ENCODE data around the gene PIP5KL1.

Gene PIP5KL1

GRCh38 chr9:127968042-127968441 is 37.5 kb upstream of the PIP5KL1 start:
- Histone ChIP-seq H3K79me2 (ENCODE audit: control insufficient read depth, low read length) (peaks cover 100% of the 10 kb centered on the region), H3K4me3 (ENCODE audit: low read length) (no peak overlapping the region), H3K4me2 (ENCODE audit: low read length) (peak overlapping the region; percentile 92), H3K27ac (ENCODE audit: low read depth, low read length) (no peak overlapping the region), H3K4me1 (ENCODE audit: control insufficient read depth, low read length) (peaks cover 100% of the 10 kb centered on the region), H3K27me3 (ENCODE audit: control insufficient read depth, low read length) (no peaks in the 10 kb centered on the region), H3K9me2 (replicated peaks; ENCODE audit: control insufficient read depth, low read length) (no peaks in the 10 kb centered on the region), H3K9me3 (ENCODE audit: control insufficient read depth, insufficient read depth, low read length) (no peaks in the 10 kb centered on the region), H3K36me3 (ENCODE audit: control insufficient read depth, low read length) (peaks cover 74% of the 10 kb centered on the region), H3F3A (ENCODE audit: control insufficient read depth, insufficient read depth) (peaks cover 9% of the 10 kb centered on the region), H4K20me1 (ENCODE audit: control insufficient read depth, insufficient read depth, low read depth, low read length) (peaks cover 71% of the 10 kb centered on the region)
- no peak for TF ChIP-seq EZH2phosphoT487 (IDR thresholded peaks at IDR 0.05; ENCODE audit: borderline replicate concordance, low read length)
- TF ChIP-seq, protein P1, sequence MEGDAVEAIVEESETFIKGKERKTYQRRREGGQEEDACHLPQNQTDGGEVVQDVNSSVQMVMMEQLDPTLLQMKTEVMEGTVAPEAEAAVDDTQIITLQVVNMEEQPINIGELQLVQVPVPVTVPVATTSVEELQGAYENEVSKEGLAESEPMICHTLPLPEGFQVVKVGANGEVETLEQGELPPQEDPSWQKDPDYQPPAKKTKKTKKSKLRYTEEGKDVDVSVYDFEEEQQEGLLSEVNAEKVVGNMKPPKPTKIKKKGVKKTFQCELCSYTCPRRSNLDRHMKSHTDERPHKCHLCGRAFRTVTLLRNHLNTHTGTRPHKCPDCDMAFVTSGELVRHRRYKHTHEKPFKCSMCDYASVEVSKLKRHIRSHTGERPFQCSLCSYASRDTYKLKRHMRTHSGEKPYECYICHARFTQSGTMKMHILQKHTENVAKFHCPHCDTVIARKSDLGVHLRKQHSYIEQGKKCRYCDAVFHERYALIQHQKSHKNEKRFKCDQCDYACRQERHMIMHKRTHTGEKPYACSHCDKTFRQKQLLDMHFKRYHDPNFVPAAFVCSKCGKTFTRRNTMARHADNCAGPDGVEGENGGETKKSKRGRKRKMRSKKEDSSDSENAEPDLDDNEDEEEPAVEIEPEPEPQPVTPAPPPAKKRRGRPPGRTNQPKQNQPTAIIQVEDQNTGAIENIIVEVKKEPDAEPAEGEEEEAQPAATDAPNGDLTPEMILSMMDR (IDR thresholded peaks at IDR 0.05; ENCODE audit: low read depth, low read length, poor library complexity, severe bottlenecking) = no peak

DNA sequence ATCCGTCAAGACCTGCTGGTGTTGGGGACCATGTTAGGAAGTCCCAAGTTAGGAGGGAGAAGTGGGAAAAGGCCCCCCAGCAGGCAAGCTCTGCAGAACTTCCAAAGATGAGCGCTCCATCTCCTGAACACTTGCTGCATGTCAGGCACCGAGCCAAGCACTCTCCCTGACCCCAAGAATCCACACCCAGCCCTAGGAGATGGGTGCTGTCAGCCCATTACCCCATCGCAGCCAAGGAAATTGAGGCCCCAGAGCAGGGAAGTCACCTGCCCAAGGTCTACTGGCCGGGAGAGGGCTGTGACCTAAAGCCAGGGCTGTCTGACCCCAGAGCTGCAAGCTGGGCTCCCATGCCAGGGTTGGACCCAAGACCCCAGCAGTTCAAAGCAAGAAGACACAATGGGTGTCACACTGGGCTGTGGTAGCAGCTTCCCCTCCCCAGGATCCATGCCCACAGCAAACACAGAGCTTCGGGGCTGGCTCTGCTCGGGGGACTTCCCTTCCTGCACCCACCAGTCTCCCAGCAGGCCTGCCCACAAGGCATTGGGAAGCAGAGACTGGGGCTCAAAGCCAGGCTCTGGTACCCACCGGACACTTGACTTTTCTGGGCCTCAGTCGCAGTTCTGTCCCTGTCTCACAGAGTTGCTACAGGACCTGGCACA is 36.7 kb upstream of the PIP5KL1 start:
- no peaks in the 10 kb centered on the region for H3K9me3 ChIP-seq (ENCODE audit: control insufficient read depth, insufficient read depth, low read length)
- H3F3A ChIP-seq (ENCODE audit: control insufficient read depth, insufficient read depth) = peaks cover 5% of the 10 kb centered on the region
- peak overlapping the region; percentile 11; the same call in 1 of the 2 replicates for H3K4me3 ChIP-seq (ENCODE audit: low read length)
- H3K4me2 ChIP-seq (ENCODE audit: low read length) = peak overlapping the region; percentile 92
- H3K4me1 ChIP-seq (ENCODE audit: control insufficient read depth, low read length) = peaks cover 99% of the 10 kb centered on the region
- peaks cover 100% of the 10 kb centered on the region for H3K79me2 ChIP-seq (ENCODE audit: control insufficient read depth, low read length)
- no peaks in the 10 kb centered on the region for H3K27me3 ChIP-seq (ENCODE audit: control insufficient read depth, low read length)
- TF ChIP-seq, protein P1 (IDR thresholded peaks at IDR 0.05; ENCODE audit: low read depth, low read length, poor library complexity, severe bottlenecking) = no peak
- TF ChIP-seq EZH2phosphoT487 (IDR thresholded peaks at IDR 0.05; ENCODE audit: borderline replicate concordance, low read length) = no peak
- H4K20me1 ChIP-seq (ENCODE audit: control insufficient read depth, insufficient read depth, low read depth, low read length) = peaks cover 67% of the 10 kb centered on the region
- H3K9me2 ChIP-seq (replicated peaks; ENCODE audit: control insufficient read depth, low read length) = no peaks in the 10 kb centered on the region
- no peak overlapping the region for H3K27ac ChIP-seq (ENCODE audit: low read depth, low read length)
- H3K36me3 ChIP-seq (ENCODE audit: control insufficient read depth, low read length) = peaks cover 74% of the 10 kb centered on the region

- peaks cover 67% of the 10 kb centered on the region for H4K20me1 ChIP-seq (ENCODE audit: control insufficient read depth, insufficient read depth, low read depth, low read length)
These were observed 36.0 kb upstream of the PIP5KL1 start for GRCh38 chr9:127966416-127967150.

More at GRCh38 chr9:127966416-127967150, 36.0 kb upstream of the PIP5KL1 start:
- Histone ChIP-seq H3F3A (ENCODE audit: control insufficient read depth, insufficient read depth) (peaks cover 2% of the 10 kb centered on the region), H3K9me3 (ENCODE audit: control insufficient read depth, insufficient read depth, low read length) (no peaks in the 10 kb centered on the region), H3K9me2 (replicated peaks; ENCODE audit: control insufficient read depth, low read length) (no peaks in the 10 kb centered on the region), H3K27me3 (ENCODE audit: control insufficient read depth, low read length) (no peaks in the 10 kb centered on the region), H3K36me3 (ENCODE audit: control insufficient read depth, low read length) (peaks cover 74% of the 10 kb centered on the region), H3K4me3 (ENCODE audit: low read length) (peak overlapping the region; percentile 11; the same call in 1 of the 2 replicates), H3K27ac (ENCODE audit: low read depth, low read length) (0 out of 2 replicates have a peak overlapping the region, but pooled peaks have one; percentile 9), H3K4me1 (ENCODE audit: control insufficient read depth, low read length) (peaks cover 97% of the 10 kb centered on the region), H3K79me2 (ENCODE audit: control insufficient read depth, low read length) (peaks cover 100% of the 10 kb centered on the region), H3K4me2 (ENCODE audit: low read length) (peak overlapping the region; percentile 92)
- TF ChIP-seq, protein P1 (IDR thresholded peaks at IDR 0.05; ENCODE audit: low read depth, low read length, poor library complexity, severe bottlenecking) = no peak
- TF ChIP-seq EZH2phosphoT487 (IDR thresholded peaks at IDR 0.05; ENCODE audit: borderline replicate concordance, low read length) = no peak
